ENCODE measurements around the gene TIAM2.
"Not testable (repeated sequence)": the region's sequence is repeated elsewhere in the genome, so short reads cannot be mapped to it uniquely, and the experiment has no call there.

The TIAM2 gene

GRCh38 chr6:155170519-155170918 is 175.4 kb downstream of the TIAM2 start:
- no peak for DNase-seq (ENCODE audit: low read depth)

- peak; percentile 87 for DNase-seq (ENCODE audit: low read depth)
Measured at GRCh38 chr6:155171109-155171746, 176.1 kb downstream of the TIAM2 start.

- DNase-seq (ENCODE audit: low read depth), result no peak
Measured at GRCh38 chr6:155171747-155172449, 176.8 kb downstream of the TIAM2 start.

GRCh38 chr6:155173488-155173887 is 178.4 kb downstream of the TIAM2 start:
- no peak for DNase-seq (ENCODE audit: low read depth)

GRCh38 chr6:155174576-155175211 is 179.6 kb downstream of the TIAM2 start:
- DNase-seq (ENCODE audit: low read depth), result no peak

DNA sequence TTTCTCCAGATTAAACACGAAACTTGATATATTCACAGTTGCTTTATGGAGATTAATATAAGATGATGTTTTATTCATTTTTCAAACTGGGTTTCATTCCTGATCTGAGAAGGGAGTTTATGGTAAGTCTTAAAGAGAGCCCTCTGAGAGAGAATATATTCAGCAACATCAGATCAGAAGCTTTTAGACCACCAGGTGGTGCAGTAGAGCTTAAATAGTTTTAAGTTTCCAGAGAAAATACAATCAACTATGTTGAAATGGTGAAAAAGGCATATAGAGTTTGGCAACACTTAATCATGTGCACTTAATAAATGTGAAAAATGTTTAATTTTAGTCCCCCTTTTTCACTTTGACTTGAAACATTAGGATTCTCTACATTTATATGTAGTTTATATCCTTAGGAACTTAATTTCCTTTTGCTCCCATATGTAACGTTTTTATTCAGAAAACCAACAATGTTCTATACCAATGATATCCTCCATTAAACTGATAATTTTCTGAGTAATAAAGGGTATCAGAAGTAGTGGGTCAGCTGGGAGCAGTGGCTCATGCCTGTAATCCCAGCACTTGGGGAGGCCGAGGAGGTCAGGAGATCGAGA is 182.3 kb downstream of the TIAM2 start:
- no peak for DNase-seq (ENCODE audit: low read depth)

GRCh38 chr6:155181498-155181897 is 186.4 kb downstream of the TIAM2 start:
- no peak for DNase-seq (ENCODE audit: low read depth)

GRCh38 chr6:155182103-155182502 is 187.0 kb downstream of the TIAM2 start:
- DNase-seq (ENCODE audit: low read depth), result no peak

GRCh38 chr6:155183095-155183494 is 188.0 kb downstream of the TIAM2 start:
- no peak for DNase-seq (ENCODE audit: low read depth)

DNA sequence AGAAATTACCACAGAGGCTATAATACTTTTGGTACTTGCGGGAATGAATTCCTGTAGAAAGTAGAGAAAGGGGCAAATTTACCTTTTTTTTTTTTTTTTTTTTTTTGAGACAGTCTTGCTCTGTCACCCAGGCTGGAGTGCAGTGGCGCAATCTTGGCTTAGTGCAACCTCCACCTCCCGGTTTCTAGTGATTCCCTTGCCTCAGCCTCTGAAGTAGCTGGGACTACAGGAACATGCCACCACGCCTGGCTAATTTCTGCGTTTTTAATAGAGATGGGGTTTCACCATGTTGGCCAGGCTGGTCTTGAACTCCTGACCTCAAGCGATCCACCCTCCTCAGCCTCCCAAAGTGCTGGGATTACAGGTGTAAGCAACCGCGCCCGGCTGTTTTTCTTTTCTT is 189.9 kb downstream of the TIAM2 start:
- not testable (repeated sequence) for DNase-seq (ENCODE audit: low read depth)

GRCh38 chr6:155185544-155185943 is 190.4 kb downstream of the TIAM2 start:
- DNase-seq (ENCODE audit: low read depth), result no peak

GRCh38 chr6:155186052-155186658 is 191.0 kb downstream of the TIAM2 start:
- DNase-seq (ENCODE audit: low read depth), result no peak

GRCh38 chr6:155187106-155187505 is 192.0 kb downstream of the TIAM2 start:
- no peak for DNase-seq (ENCODE audit: low read depth)

DNA sequence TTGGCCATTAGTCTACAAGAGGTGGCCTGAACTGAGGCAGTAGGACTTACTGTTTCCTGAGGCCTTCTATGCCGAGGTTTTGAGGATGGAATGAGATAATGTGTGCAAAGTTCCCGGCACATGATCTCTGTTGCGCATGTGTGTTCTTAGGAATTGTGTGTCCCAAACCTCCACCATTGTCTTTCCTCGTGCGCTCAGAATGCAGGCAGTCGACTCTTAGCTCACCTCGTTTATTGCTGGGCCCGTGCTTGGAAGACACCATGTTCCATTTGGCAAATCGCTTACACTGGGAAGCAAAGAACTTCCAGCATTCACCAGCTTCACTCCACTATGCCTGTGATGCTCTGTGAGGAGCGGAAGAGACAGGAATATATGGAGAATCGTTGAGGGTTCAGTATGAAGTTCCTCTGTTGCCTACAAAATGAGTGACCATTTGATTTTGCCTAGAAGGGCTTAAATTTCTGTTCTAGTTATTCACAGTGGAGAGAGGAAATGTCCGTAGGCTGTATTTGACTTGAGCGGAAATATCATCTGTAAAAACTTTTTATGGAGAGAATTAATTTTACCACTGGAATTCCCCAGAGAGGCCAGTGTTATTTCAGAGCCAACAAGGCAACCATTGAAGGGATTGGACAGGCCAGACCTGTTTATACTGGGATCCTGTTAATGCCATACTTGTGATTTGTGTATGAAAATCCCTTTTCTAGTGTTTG is 193.0 kb downstream of the TIAM2 start:
- DNase-seq (ENCODE audit: low read depth), result no peak

DNA sequence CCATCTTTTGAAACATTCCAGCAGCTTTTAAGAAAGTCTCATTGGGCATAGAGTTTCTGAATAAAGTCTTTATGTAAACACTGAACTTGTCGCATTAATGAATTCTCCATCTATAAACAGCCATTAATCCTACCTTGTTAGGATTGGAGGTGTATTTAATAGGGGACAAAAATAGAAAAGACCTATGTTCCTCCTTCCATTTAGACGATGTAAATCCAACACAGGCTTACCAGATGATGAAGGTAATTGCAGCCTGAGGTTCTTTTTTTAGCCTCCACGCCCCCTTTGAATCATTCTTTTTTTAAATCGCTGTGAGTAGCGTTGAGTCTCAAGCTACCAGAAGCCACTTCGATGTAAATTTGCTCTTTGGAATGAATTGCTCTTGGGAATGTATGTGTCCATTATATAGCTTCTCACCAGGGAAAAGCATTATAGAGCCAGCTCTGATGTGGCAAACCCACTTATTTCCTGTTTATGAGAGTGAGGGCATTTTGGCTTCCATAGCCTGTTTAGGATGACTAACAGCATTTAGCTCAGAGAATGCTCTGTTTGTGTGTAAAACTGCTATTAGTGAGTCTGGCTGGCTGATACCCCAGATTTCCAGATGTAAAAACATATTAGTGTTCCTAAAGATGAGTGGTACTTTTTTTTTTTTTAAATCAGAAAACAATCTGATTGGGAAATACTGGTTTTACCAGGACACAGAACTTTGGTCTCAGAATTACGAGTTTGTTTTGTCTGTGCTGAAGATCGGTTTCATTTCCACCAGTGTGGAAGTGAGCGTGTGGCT is 193.8 kb downstream of the TIAM2 start:
- DNase-seq (ENCODE audit: low read depth), result peak; percentile 81

- no peak for DNase-seq (ENCODE audit: low read depth)
Measured at GRCh38 chr6:155190677-155191076, 195.6 kb downstream of the TIAM2 start.

DNA sequence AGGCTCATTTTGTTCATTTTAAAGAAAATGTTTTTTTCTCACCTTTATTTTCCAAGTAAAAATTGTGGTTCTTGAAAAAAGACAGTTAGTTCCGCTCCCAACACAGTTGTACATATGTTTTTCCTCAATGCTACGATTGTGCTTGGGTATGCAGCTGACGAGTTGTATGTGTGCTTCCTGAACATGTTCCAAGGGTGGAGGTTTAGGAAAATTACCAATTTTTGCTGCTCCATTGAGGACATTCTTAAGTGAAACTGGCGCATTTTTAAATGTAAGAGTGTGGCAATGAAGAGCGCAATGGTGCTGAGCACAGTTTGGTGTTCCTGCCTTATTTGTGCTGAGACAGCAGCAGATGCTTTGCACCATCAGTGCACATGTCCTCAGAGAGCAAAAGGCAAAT is 198.4 kb downstream of the TIAM2 start:
- no peak for DNase-seq (ENCODE audit: low read depth)

DNA sequence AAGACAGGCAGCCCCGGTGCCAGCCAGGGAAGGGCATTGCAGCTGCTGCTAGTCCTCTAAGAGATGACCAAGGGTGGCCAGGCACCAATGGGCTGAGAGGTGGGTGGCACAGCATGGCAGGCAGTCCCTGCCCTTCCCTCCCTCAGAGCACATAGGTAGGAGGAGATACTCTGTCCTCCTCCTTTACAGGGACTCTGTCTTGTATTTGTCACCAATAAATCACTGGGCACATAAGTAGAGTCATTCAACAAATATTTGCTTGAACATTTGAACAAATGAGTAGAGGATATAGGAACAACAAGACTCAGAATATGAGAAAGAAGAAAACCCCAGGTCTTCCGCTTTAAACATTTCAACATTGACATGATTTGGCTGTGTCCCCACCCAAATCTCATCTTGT is 199.3 kb downstream of the TIAM2 start:
- DNase-seq (ENCODE audit: low read depth), result no peak

GRCh38 chr6:155195903-155196302 is 200.8 kb downstream of the TIAM2 start:
- no peak for DNase-seq (ENCODE audit: low read depth)

GRCh38 chr6:155196911-155197310 is 201.8 kb downstream of the TIAM2 start:
- no peak for DNase-seq (ENCODE audit: low read depth)

GRCh38 chr6:155197932-155198331 is 202.8 kb downstream of the TIAM2 start:
- DNase-seq (ENCODE audit: low read depth), result no peak

Measured in non-pigmented ciliary epithelial cell (primary cell).